ENCODE results near the gene SH3TC1. TPM values are rescaled to one million over a fixed set of nuclear protein-coding genes. Genes with fewer than 3 reads are reported as not detected.

SH3TC1 gene
- total RNA-seq, 1 experiment from 2014 or later, result 7.8 TPM

DNA sequence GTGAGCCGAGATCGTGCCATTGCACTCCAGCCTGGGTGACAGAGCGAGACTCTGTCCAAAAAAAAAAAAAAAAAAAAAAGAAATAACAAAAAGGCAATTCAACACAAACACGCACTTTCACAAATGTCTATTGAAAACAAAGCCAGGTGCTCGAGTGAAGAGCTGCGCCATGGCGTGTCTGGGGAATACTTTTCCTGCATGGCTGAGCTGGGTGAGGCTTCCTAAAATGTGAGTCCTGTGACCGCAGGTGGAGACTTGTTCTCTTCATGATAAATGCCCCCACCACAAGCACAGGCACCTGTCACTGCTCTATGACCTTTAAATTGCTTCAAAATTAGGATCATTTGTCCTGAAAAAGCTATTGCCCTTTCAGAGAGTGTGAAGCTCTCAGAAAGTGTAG is 36.5 kb upstream of the SH3TC1 start:
- BruUV-seq (replicated peaks), result no TSS peak
- Mint-ChIP-seq H3K27me3 (ENCODE audit: unreplicated experiment) (peaks cover 47% of the 10 kb centered on the region), H3K27ac (ENCODE audit: unreplicated experiment) (no peak overlapping the region), H3K4me1 (ENCODE audit: low read depth, unreplicated experiment) (no peaks in the 10 kb centered on the region), H3K4me3 (ENCODE audit: low read depth, unreplicated experiment) (no peak overlapping the region), H3K36me3 (ENCODE audit: insufficient read depth, unreplicated experiment) (peaks cover 6% of the 10 kb centered on the region), H3K9me3 (ENCODE audit: low read depth, unreplicated experiment) (no peaks in the 10 kb centered on the region)
- DNase-seq, result no peak
- TF ChIP-seq, protein P1, sequence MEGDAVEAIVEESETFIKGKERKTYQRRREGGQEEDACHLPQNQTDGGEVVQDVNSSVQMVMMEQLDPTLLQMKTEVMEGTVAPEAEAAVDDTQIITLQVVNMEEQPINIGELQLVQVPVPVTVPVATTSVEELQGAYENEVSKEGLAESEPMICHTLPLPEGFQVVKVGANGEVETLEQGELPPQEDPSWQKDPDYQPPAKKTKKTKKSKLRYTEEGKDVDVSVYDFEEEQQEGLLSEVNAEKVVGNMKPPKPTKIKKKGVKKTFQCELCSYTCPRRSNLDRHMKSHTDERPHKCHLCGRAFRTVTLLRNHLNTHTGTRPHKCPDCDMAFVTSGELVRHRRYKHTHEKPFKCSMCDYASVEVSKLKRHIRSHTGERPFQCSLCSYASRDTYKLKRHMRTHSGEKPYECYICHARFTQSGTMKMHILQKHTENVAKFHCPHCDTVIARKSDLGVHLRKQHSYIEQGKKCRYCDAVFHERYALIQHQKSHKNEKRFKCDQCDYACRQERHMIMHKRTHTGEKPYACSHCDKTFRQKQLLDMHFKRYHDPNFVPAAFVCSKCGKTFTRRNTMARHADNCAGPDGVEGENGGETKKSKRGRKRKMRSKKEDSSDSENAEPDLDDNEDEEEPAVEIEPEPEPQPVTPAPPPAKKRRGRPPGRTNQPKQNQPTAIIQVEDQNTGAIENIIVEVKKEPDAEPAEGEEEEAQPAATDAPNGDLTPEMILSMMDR (IDR thresholded peaks at IDR 0.05; ENCODE audit: unreplicated experiment), result no peak
- intact Hi-C loops (cut with micrococcal nuclease; ENCODE audit: unreplicated experiment), result no loop called here
- CTCF ChIA-PET, result interaction anchor here (0.7 kb wide), 2 partner anchors 9 to 43 kb away, joined by 3 to 4 read pairs; no protein-coding TSS in a partner anchor

DNA sequence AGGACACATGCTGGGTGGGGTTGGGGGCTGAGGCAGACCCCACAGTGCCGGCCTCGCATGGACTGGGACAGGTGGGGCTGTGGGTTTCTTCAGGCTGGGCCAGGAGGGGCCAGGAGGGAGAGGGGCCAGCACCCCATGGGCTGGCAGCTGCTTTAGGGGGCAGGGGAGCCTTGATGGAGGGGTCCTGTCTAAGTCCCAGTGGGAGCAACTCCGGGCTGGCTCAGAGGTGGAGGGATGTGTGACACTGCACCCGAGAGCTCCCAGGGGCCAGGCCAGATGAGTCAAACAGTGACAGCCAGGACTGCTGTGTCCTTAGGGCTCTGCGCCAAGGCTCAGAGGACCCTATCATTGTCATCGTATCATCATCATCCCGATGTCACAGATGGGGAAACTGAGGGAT is 36.1 kb upstream of the SH3TC1 start:
- BruUV-seq (replicated peaks), result no TSS peak
- intact Hi-C loops (cut with micrococcal nuclease; ENCODE audit: unreplicated experiment), result no loop called here
- Mint-ChIP-seq H3K36me3 (ENCODE audit: insufficient read depth, unreplicated experiment) (peaks cover 6% of the 10 kb centered on the region), H3K27ac (ENCODE audit: unreplicated experiment) (no peak overlapping the region), H3K27me3 (ENCODE audit: unreplicated experiment) (peaks cover 44% of the 10 kb centered on the region), H3K4me1 (ENCODE audit: low read depth, unreplicated experiment) (no peaks in the 10 kb centered on the region), H3K4me3 (ENCODE audit: low read depth, unreplicated experiment) (no peak overlapping the region), H3K9me3 (ENCODE audit: low read depth, unreplicated experiment) (no peaks in the 10 kb centered on the region)
- CTCF ChIA-PET, result interaction anchor here (0.7 kb wide), 2 partner anchors 10 to 43 kb away, joined by 3 to 4 read pairs; no protein-coding TSS in a partner anchor
- no peak for DNase-seq
- TF ChIP-seq, protein P1 (IDR thresholded peaks at IDR 0.05; ENCODE audit: unreplicated experiment), result no peak

DNA sequence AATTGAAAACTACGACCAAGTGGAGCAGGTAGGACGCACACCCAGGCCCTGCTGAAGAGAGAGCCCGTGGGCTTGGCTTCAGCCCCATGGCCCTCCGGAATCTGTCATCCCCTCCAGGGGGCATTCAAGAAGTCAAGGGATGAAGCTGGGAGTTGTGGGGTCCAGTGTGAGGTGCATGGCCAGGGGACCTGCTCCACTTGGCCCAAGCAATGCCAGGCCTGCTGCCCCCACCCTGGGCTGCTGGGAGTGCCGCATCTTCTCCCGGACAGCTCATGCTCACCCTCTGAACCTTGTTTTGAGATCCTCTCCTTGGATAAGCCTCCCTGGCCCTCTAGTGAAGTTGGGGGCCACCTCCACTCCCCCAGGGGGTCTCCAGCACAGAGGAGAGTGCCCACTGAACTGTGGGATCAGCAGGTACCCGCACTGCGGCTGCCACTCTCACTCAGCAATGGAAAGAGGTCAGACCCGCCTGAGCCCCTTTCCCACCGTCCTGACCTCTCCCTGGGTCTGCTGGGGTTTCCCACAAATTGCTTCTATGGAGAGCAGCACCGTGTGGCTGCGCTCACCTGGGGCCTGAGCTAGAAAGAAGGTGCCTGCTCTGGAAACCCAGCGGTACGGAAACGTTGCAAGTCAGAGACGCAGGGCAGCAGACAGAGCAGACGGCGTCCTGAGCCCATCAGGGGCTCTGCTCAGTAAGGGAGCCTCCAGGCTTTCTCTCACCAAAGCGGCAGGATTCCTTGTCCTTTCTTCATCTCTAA is 35.5 kb upstream of the SH3TC1 start:
- Mint-ChIP-seq H3K4me1 (ENCODE audit: low read depth, unreplicated experiment) (no peaks in the 10 kb centered on the region), H3K9me3 (ENCODE audit: low read depth, unreplicated experiment) (no peaks in the 10 kb centered on the region), H3K27ac (ENCODE audit: unreplicated experiment) (no peak overlapping the region), H3K27me3 (ENCODE audit: unreplicated experiment) (peaks cover 44% of the 10 kb centered on the region), H3K36me3 (ENCODE audit: insufficient read depth, unreplicated experiment) (peaks cover 6% of the 10 kb centered on the region), H3K4me3 (ENCODE audit: low read depth, unreplicated experiment) (no peak overlapping the region)
- no peak for DNase-seq
- TF ChIP-seq, protein P1 (IDR thresholded peaks at IDR 0.05; ENCODE audit: unreplicated experiment), result no peak
- intact Hi-C loops (cut with micrococcal nuclease; ENCODE audit: unreplicated experiment), result no loop called here
- CTCF ChIA-PET, result interaction anchor here (1.0 kb wide), 1 partner anchor 13 kb away, joined by 3 read pairs; no protein-coding TSS in a partner anchor
- BruUV-seq (replicated peaks), result no TSS peak

DNA sequence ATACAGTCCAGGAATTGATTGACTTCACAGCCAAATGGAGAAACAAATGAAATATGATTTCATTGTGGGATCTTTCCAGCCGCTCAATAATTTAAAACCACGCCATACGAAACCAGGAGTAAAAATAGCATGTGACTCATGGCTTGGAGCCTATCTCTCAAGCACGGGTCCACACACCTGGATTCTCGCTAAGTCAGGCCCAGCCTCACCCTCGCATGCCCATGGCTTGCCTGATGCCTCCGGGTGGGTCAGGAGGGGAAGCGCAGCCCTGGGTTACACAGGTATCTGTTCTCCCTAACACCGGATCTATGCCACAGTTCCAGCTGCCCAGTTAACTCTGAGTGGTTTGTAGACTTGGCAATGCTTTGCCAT is 34.9 kb upstream of the SH3TC1 start:
- no TSS peak for BruUV-seq (replicated peaks)
- intact Hi-C loops (cut with micrococcal nuclease; ENCODE audit: unreplicated experiment), result no loop called here
- Mint-ChIP-seq H3K36me3 (ENCODE audit: insufficient read depth, unreplicated experiment) (peaks cover under 1% of the 10 kb centered on the region), H3K27me3 (ENCODE audit: unreplicated experiment) (peaks cover 39% of the 10 kb centered on the region), H3K4me1 (ENCODE audit: low read depth, unreplicated experiment) (no peaks in the 10 kb centered on the region), H3K9me3 (ENCODE audit: low read depth, unreplicated experiment) (no peaks in the 10 kb centered on the region), H3K4me3 (ENCODE audit: low read depth, unreplicated experiment) (no peak overlapping the region), H3K27ac (ENCODE audit: unreplicated experiment) (no peak overlapping the region)
- CTCF ChIA-PET, result interaction anchor here (1.0 kb wide), 1 partner anchor 13 kb away, joined by 3 read pairs; no protein-coding TSS in a partner anchor
- TF ChIP-seq, protein P1 (IDR thresholded peaks at IDR 0.05; ENCODE audit: unreplicated experiment), result no peak
- DNase-seq, result no peak

Data from Calu3 (cell line).